Thyroid gland (tissue), 4 donors: Measurements from ENCODE around the gene LYPD5. TPM values are rescaled to one million over a fixed set of nuclear protein-coding genes. Genes with fewer than 3 reads are reported as not detected.
"Not testable (repeated sequence)": the region's sequence is repeated elsewhere in the genome, so short reads cannot be mapped to it uniquely, and the experiment has no call there.

Source experiments
- DNase-seq, 2 donors: peaks; one replicate each; pipeline ENCODE4 v3.0.0-alpha.2; 2019
- H3K27ac ChIP-seq, 3 donors: fragments of 200-600 bp; sonication (generic); 1 replicate in 2 of 3; 2 replicates in 1 of 3; pipeline ENCODE4 v1.5.1; 2016 to 2019; ENCODE audit warnings: mild to moderate bottlenecking in 1 of 3, moderate library complexity in 1 of 3
- H3K27me3 ChIP-seq: fragments of 200-600 bp; sonication (generic); one replicate; pipeline ENCODE4 v1.5.1; 2019
- H3K36me3 ChIP-seq, 2 donors: fragments of 200-600 bp; sonication (generic); one replicate each; pipeline ENCODE4 v1.5.1; 2016 to 2019
- H3K4me1 ChIP-seq, 2 donors: fragments of 200-600 bp; sonication (generic); one replicate each; pipeline ENCODE4 v1.5.1; 2017 to 2019
- H3K4me3 ChIP-seq, 3 donors: fragments of 200-600 bp; sonication (generic); replicated peaks in 1 of 3; 1 replicate in 2 of 3; 2 replicates in 1 of 3; pipeline ENCODE4 v1.5.1; 2016; ENCODE audit warnings: mild to moderate bottlenecking in 1 of 3
- H3K9me3 ChIP-seq: fragments of 200-600 bp; sonication (generic); one replicate; pipeline ENCODE4 v1.5.1; 2017
- POLR2A ChIP-seq, 2 donors: fragments of 450-650 bp; IDR thresholded peaks; one replicate each; pipeline ENCODE4 v1.6.1; 2017; ENCODE audit warnings: antibody characterized with exemption in 2 of 2, mild to moderate bottlenecking in 2 of 2, moderate library complexity in 1 of 2
- WGBS, 2 donors: methylation state at CpG; one replicate each; pipeline ENCODE4 v1.1.5; 2017; 5-methylcytosine and 5-hydroxymethylcytosine counted together
- intact Hi-C: fragments of 100-400 bp; cut with DNase I; formaldehyde crosslinking; loops from one replicate; pipeline ENCODE4 v1.15.1; 2023
- total RNA-seq, 4 donors: library from RNA; depleted of rRNA; stranded (reverse); fragments of >200 nt; gene quantifications; one replicate each; pipeline ENCODE4 v1.2.3, GENCODE V29; 2016
- TF ChIP-seq, protein P1 (sequence below), 6 experiments: fragments of 200-600 bp in 3 of 6; fragments of 450-650 bp in 3 of 6; sonication (generic) in 3 of 6; IDR thresholded peaks; one replicate each; pipeline ENCODE4 v1.5.1; 2016 to 2019; ENCODE audit warnings: antibody characterized with exemption in 6 of 6, mild to moderate bottlenecking in 2 of 6, inconsistent platforms in 1 of 6, moderate library complexity in 1 of 6

Gene LYPD5
- total RNA-seq, 4 donors from 2014 or later = 1.6 to 7.6 (median 2.5) TPM

DNA sequence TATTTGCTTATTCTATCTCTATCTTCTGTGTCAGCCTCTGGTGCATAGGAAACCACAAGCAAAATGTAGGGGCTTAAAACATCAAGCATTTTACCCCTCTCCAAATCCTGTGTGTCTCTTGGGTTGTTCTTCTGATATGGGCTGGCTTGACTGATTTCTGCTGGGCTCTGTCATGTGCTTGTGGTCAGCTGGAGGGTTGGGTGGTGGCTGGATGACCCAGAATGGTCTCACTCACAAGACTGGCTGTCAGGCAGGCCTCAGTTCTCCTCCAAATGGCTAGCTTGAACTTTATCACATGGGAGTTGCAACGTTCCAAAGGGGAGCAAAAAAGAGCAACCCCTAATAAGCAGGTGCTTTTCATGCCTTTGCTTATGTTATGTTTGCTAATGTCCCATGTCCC, 9.6 kb upstream of the LYPD5 start:
- Histone ChIP-seq H3K9me3 (no peaks in the 10 kb centered on the region), H3K27ac (no peak overlapping the region), H3K27me3 (no peaks in the 10 kb centered on the region), H3K4me3 (no peak overlapping the region), H3K36me3 (no peaks in the 10 kb centered on the region), H3K4me1 (no peaks in the 10 kb centered on the region)
- TF ChIP-seq, protein P1, sequence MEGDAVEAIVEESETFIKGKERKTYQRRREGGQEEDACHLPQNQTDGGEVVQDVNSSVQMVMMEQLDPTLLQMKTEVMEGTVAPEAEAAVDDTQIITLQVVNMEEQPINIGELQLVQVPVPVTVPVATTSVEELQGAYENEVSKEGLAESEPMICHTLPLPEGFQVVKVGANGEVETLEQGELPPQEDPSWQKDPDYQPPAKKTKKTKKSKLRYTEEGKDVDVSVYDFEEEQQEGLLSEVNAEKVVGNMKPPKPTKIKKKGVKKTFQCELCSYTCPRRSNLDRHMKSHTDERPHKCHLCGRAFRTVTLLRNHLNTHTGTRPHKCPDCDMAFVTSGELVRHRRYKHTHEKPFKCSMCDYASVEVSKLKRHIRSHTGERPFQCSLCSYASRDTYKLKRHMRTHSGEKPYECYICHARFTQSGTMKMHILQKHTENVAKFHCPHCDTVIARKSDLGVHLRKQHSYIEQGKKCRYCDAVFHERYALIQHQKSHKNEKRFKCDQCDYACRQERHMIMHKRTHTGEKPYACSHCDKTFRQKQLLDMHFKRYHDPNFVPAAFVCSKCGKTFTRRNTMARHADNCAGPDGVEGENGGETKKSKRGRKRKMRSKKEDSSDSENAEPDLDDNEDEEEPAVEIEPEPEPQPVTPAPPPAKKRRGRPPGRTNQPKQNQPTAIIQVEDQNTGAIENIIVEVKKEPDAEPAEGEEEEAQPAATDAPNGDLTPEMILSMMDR (IDR thresholded peaks at IDR 0.05) = no peak
- TF ChIP-seq POLR2A (IDR thresholded peaks at IDR 0.05) = no peak
- intact Hi-C loops = no loop called here
- 42 to 53% methylated on average over 1 of the region's 1 CpG for WGBS, 2 donors
- no peak for DNase-seq

DNA sequence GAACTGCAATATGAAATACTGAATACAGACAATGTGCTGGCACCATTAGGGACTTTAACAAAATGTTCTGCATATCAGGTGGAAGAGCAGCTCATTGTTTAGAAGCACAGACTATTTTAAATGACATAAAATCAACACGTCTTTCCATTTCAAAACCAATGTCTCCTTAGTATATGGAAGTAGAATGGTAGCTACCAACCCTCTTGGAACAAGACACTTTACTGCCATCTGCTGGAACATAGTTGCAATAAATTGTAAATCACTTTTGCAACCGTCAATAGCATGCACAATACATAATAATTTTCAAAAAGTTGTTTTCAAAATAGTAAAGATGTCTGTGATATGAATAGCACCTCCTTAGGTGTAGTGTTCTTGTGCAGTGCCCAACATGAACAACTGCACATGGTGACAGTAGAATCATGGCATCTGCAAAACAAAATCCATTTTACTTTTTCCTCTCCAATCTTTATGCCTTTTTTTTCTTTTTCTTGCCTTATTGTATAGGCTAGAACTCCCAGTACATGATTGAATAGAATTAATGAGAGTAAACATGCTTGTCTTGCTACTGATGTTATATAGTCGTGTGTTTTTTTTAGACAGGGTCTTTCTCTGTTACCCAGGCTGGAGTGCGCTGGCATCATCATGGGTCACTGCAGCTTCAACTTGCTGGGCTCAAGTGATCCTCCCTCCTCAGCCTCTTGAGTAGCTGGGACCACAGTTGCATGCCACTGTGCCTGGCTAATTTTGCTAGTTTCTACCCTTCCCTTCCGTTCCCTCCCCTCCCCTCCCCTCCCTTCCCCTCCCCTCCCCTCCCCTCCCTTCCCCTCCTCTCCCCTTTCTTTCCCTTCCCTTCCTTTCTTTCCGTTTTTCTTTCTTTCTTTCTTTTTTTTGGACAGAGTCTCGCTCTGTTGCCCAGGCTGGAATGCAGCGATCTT, 7.8 kb upstream of the LYPD5 start:
- TF ChIP-seq, protein P1 (IDR thresholded peaks at IDR 0.05) = peak in 4 of 6 experiments; percentile 15 to 53 (median 40)
- TF ChIP-seq POLR2A (IDR thresholded peaks at IDR 0.05) = no peak
- H3K4me1 ChIP-seq = no peaks in the 10 kb centered on the region
- H3K36me3 ChIP-seq = no peaks in the 10 kb centered on the region
- H3K9me3 ChIP-seq = no peaks in the 10 kb centered on the region
- H3K27ac ChIP-seq = no peak overlapping the region
- intact Hi-C loops = no loop called here
- H3K4me3 ChIP-seq = no peak overlapping the region
- 33 to 41% methylated on average over 8 of the region's 8 CpGs for WGBS, 2 donors
- H3K27me3 ChIP-seq = no peaks in the 10 kb centered on the region
- no peak for DNase-seq

DNA sequence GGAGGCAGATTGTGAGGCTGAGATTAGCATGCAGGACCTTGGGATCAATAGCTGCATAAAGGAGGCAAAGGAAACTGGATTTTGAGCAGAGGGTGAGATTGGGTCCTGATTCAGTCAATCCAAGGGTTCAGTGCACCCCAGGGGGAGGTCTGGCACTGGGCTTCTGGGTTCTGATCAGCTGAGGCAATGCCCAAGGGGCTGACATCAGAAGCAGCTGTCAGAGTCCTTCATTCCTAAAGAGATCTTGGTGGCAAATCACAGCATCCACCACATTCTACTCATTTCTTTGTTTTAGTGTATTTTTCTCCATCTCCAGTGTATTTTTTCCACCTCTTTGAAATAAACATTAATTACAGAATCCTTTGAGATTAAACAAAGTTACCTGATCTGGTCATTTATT, 5.4 kb upstream of the LYPD5 start:
- Histone ChIP-seq H3K27me3 (no peaks in the 10 kb centered on the region), H3K4me3 (no peak overlapping the region), H3K4me1 (no peaks in the 10 kb centered on the region), H3K27ac (no peak overlapping the region), H3K9me3 (no peaks in the 10 kb centered on the region), H3K36me3 (no peaks in the 10 kb centered on the region)
- intact Hi-C loops = no loop called here
- no peak for DNase-seq
- TF ChIP-seq, protein P1 (IDR thresholded peaks at IDR 0.05) = no peak
- TF ChIP-seq POLR2A (IDR thresholded peaks at IDR 0.05) = no peak

DNA sequence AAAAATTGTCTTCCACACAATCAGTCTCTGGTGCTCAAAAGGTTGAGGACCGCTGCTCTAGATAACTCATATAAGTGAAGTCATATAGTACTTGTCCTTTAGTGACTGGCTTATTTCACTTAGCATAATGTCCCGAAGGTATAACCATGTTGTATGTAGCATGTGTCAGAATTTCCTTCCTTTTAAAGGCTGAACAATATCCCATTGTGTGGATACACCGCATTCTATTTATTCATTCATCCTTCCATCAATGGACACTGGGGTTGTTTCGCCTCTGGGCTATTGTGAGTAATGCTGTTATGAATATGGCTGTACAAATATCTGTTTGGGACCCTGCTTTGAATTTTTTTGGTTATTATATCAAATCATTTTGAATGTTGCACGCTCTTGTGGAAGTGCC, 4.6 kb upstream of the LYPD5 start:
- DNase-seq = no peak
- intact Hi-C loops = no loop called here
- no peaks in the 10 kb centered on the region for H3K36me3 ChIP-seq
- TF ChIP-seq, protein P1 (IDR thresholded peaks at IDR 0.05) = no peak
- TF ChIP-seq POLR2A (IDR thresholded peaks at IDR 0.05) = no peak
- H3K9me3 ChIP-seq = no peaks in the 10 kb centered on the region
- H3K4me1 ChIP-seq = no peaks in the 10 kb centered on the region
- H3K4me3 ChIP-seq = no peak overlapping the region
- WGBS, 2 donors = 61 to 82% methylated on average over 5 of the region's 5 CpGs
- H3K27me3 ChIP-seq = no peaks in the 10 kb centered on the region
- H3K27ac ChIP-seq = no peak overlapping the region

DNA sequence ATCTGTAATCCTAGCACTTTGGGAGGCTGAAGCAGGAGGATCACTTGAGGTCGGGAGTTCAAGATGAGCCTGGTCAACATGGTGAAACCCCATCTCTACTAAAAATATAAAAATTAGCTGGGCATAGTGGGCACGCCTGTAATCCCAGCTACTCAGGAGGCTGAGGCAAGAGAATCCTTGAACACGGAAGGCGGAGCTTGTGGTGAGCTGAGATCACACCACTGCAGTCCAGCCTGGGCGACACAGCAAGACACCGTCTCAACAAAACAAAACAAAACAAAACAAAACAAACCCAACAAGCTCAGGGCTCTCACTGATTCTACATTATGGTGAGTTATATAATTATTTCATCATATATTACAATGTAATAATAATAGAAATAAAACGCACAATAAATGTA, 4.2 kb upstream of the LYPD5 start:
- H3K9me3 ChIP-seq, H3K27ac ChIP-seq, DNase-seq, intact Hi-C loops, H3K4me1 ChIP-seq, H3K36me3 ChIP-seq, H3K27me3 ChIP-seq, H3K4me3 ChIP-seq: not testable (repeated sequence)
- WGBS, 2 donors = 86 to 88% methylated on average over 7 of the region's 7 CpGs
